HG03064 (cell line): ENCODE results near the gene MYBPC1.

ENCODE experiments used
- ATAC-seq: cut with Tn5 transposase; IDR thresholded peaks from one replicate; pipeline ENCODE4 v1.9.1; 2021; ENCODE audit warnings: low read depth; ENCODE audit not compliant: unreplicated experiment

The MYBPC1 gene

DNA sequence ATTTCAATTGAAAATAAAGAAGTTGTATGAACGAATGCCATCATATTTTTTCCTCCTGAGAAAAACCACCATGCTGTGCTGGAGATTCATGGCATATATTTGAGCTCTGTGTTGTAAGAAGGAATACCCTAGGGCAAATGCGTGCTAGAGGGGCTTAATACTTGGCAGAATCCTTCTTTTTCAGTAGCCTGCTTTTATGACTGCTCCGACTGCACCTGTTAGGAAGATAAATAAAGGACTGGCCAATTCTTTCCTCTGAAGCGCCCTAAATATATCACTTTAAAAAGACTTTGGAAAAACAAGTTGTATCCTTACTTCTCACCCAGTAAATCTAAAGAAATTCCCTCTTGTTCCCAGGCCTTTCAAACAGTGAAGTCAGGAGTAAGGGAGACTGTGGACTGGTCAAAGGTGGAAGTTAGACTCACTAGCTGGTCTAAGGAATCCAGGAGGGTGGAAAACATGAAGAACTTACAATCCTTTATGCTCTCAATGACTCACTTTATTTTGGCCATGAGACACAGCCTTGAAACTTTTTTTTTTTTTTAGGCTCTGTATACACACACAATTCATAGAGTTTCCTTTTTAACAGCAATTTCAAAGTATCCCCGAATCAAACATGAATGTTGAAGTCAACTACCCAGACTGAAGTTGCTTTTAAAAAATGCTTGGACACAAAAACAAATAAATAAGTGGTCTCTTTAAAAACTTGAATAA is 5.2 kb downstream of the MYBPC1 start:
- ATAC-seq: no peak

DNA sequence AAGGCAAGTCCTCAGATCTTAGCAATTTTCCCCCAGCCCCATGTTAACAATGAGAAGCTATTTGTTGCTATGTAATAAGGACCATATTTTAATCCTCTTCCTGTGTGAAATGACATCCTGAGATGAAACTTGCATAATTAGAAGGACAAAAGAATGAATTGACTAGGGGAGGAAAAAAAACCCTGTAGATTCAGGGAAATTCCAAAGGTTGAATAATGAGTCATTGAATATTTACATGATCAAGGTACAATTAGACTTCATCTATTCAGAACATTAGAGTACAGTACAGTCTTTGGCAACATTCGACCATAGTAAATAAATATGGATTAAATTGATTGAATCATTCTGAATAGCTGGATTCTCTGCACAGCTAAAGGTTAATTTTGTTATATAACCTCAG is 9.4 kb downstream of the MYBPC1 start:
- no peak for ATAC-seq

DNA sequence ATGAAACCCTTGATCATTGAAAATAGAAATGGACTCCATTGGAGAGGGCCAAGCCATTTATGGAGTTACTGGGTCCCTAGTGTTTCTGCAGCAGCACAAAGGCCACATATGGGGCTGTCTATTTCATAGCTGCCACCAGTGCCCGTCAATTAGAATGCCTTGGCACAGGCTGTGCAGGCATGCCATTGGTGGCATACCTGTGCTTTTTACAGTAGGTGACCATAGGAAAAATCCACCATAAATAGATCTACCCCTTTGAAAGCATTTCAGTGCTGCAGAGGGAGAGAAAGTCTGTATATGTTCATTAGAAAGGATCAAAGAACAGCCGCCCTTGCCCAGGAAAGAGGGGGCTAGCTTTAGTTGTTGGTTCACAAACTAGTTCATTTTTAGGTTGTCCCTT is 13.1 kb downstream of the MYBPC1 start:
- ATAC-seq: no peak

GRCh38 chr12:101608301-101609133 is 13.7 kb downstream of the MYBPC1 start:
- ATAC-seq: no peak

DNA sequence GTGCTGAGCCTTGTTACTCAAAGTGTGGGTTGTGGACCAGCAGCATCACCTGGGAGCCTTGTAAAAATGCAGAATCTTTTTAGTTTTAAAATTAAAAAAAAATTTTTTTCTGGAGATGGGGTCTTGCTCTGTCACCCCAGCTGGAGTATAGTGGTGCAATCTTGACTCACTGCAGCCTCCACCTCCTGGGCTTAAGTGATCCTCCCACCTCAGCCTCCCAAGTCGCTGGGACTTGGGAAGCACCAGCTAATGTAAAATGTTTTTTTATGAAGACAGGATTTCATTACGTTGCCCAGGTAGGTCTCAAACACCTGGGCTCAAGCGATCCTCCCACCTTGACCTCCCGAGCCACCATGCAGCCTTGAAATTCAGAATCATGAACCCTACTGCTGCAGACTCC is 14.4 kb downstream of the MYBPC1 start:
- no peak for ATAC-seq

DNA sequence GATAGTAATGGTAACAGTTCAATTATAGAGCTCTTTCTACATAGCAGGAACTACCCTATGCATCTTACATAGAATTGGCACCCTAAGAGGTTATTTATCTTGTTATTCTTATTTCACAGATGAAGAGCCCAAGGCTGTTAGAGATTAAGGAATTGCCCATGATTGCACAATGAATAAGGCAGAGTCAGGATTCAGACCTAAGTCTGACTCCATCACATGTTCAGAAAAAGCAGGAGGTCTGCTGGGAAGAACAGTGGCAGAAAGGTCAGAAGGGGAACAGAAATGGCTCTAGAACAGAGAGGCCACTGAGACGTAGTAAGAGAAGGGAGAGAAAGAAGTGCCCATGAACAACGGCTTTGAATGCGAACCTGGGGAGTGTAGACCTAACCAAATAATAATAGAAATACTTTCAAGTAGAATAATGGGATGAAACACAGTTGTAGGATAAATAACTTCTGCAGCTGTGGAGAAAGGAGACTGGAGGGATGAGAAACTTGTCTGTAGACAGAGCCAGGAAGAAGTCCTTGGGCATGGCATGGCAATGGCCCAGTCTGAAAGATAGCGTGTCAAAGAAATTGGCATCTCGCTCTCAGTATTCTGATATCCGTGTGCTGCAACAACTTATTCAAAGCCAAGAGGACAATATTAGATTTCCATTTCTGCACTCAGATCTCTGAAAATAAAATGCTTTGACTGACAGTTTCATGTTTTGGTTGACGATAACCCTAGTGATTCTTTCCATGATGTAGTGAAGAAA is 17.6 kb downstream of the MYBPC1 start:
- no peak for ATAC-seq

GRCh38 chr12:101616027-101616494 is 21.3 kb downstream of the MYBPC1 start:
- no peak for ATAC-seq

GRCh38 chr12:101619026-101619786 is 24.4 kb downstream of the MYBPC1 start:
- no peak for ATAC-seq

- ATAC-seq: no peak
Measured at GRCh38 chr12:101619858-101620761, 25.3 kb downstream of the MYBPC1 start.

- ATAC-seq: no peak
Measured at GRCh38 chr12:101620762-101621133, 26.0 kb downstream of the MYBPC1 start.

GRCh38 chr12:101628676-101629075 is 33.9 kb downstream of the MYBPC1 start:
- ATAC-seq: no peak

GRCh38 chr12:101634724-101635123 is 40.0 kb downstream of the MYBPC1 start:
- ATAC-seq: peak; percentile 98

DNA sequence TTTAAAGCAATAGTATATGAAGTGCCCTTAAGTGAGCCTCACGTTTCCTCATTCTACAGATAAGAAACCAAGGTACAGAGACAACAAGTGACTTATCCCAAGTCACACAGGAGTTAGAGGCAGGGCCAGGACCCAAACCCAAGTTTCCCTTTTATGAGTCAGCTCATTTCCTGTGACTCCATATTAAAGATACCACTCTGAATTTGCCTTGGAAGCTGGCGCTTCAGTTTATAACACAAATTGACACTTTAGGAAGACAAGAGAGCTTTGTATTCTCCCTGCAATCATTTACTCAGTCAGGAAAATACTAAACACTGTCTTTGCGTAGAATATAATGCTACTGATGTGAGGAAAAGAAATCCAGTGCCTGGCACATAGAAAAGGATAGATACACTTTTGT is 43.2 kb downstream of the MYBPC1 start:
- no peak for ATAC-seq

GRCh38 chr12:101642115-101643067 is 47.6 kb downstream of the MYBPC1 start:
- no peak for ATAC-seq

GRCh38 chr12:101647711-101648110 is 52.9 kb downstream of the MYBPC1 start:
- ATAC-seq: no peak

DNA sequence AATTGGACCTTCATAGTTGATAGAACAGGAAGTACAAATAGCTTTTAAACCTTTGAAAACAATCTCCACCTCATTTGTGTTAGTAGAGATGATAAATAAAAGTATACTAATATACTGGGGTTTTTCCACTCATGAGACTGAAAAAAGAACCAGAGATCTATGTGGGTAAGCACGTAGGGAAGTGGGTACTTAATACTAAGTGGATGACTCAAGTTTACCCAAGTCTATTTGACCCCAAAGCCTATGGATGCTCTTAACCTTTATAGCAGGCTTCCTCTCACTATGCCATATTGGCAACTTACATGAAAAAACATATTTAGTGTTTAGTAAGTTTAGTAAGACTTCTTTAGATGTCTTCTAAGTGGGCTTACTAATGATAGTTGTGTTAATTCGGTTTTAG is 53.4 kb downstream of the MYBPC1 start:
- ATAC-seq: no peak

DNA sequence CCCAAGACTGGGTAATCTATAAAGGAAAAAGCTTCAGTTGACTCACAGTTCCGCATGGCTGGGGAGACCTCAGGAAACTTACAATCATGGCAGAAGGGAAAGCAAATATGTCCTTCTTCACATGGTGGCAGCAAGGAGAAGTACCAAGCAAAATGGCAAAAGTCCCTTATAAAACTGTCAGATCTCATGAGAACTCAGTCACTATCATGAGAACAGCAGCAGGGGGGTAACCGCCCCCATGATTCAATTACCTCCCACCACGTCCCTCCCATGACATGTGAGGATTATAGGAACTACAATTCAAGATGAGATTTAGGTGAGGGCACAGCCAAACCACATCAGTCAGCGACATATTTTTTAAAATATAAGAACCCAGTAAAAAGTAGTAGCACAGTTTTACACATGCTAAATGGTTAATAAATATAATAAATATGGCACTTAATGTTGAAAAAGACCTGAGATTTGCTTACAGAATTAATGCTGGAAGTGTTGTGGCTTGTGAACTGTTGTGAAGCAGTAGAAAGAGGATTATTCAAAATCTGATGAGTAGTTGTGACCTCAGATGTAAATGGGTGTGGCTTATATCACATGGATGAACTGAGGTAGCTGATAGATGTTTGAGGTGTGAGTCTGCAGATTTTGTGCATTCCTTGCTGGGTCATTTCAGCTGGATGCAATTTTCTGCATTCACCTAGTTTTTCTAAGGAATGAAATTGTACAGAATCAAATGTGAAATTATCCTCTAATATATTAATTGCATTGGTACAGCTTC is 55.8 kb downstream of the MYBPC1 start:
- ATAC-seq: no peak

- ATAC-seq: no peak
Measured at GRCh38 chr12:101653030-101653429, 58.3 kb downstream of the MYBPC1 start.
